Left renal cortex interstitium (tissue), 4 donors: Measurements from ENCODE around the gene NFATC2. TPM values are rescaled to one million over a fixed set of nuclear protein-coding genes. Genes with fewer than 3 reads are reported as not detected.
"Not testable (repeated sequence)": the region's sequence is repeated elsewhere in the genome, so short reads cannot be mapped to it uniquely, and the experiment has no call there.

Source experiments
- DNase-seq, 4 donors: peaks; one replicate each; pipeline ENCODE4 v3.0.0-alpha.2; 2013; ENCODE audit warnings: low read depth in 4 of 4, low spot score in 2 of 4, missing footprints in 1 of 4
- polyA plus RNA-seq, 4 donors: library from polyadenylated mRNA; unstranded; fragments of 120-200 nt; gene quantifications; one replicate each; pipeline ENCODE4 v1.2.1, GENCODE V29; 2013; ENCODE audit not compliant: insufficient read length in 4 of 4

NFATC2 gene
- polyA plus RNA-seq, 4 donors: 1.4 to 2.2 (median 2.0) TPM

DNA sequence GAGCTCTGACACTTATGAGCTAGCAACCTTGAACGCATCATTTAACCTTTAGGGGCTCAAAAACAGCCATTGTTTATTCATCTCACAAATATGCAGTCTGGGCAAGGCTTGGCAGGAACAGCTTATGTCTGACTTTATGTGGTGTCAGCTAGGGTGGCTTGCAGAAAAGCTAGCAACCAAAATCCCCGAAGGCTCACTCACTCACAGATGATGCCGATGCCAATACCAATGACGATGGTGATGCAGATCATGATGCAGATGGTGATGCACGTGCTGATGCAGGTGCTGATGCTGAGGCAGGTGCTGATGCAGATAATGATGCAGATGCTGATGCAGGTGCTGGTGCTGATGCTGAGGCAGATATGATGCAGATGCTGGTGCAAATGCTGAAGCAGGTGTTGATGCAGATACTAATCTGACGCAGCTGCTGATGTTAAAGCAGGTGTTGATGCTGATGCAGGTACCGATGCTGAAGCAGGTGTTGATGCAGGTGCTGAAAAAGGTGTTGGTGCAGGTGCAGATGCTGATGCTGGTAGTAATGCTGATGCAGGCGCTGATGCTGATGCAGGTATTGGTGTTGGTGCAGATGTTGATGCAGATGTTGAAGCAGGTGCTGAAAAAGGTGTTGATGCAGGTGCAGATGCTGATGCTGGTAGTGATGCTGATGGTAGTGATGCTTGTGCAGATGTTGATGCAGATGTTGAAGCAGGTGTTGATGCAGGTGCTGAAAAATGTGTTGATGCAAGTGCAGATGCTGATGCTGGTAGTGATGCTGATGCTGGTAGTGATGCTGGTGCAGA is 195.6 kb downstream of the NFATC2 start:
- no peak for DNase-seq

DNA sequence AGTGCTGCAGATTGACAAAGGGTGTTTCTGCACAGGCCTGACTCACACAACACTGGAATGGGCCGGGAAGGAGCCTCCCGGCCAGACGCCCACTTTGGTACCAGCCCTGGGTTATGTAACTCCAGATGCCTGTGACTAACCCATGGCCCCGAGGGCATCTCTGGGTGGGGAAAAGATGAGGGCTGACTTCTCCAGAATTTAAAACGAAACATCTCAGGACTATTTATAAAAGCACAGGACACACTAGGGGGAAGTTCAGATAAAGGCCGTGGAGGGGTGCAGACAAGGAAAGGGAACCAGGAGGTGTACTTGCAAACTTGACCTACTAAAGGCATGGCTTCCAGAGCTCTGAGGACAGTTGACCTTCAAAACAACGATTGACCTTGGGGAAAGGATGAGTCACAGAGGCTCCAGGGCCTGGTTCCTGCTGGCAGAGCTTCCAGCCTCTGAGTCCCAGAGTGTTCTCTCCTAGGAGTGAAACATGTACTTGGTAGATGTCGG is 196.9 kb downstream of the NFATC2 start:
- no peak for DNase-seq

DNA sequence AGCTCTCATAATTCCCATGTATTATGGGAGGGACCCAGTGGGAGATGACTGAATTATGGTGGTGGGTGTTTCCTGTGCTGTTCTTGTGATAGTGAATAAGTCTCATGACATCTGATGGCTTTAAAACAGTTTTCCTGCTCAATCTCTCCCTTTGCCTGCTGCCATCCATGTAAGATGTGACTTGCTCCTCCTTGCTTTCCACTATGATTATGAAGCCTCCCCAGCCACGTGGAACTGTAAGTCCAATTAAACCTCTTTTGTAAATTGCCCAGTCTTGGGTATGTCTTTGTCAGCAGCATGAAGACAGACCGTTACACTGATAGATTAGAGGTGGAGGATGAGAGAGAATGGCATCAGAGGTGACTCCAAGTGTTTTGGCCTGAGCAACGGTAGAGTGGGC is 198.7 kb downstream of the NFATC2 start:
- DNase-seq: not testable (repeated sequence)

DNA sequence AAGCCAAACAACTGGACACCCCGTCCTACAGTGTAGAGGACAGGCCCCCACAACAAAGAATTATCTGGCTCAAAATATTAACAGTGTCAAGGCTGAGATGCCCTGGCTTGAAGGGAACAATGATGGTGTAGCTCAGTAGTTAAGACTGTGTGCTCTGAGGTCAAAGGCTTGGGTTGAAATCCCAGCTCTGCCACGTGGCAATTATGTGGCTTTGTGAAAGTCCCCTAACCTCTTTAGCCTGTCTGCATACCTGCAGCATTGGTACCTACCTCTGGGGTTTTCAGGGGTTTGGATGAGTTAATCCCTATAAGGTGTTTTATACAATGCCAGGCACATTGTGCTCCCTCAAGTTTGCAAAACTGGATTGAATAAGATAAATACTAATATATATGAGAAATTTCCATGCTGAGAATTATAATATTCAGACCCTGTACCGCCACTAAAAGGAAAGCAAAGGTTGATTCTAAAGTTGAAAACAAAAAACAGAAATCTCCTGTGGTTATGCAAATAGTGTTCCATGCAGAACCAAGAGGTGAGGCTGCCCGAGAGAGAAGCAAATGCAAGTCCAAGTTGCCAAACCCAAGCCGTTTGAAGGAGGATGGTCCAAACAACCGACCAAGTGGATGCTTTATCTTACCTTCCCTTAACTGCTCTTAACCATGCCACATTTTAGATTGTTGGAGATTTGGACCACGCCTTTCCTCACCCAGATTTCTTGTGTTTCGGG is 199.8 kb downstream of the NFATC2 start:
- no peak for DNase-seq

DNA sequence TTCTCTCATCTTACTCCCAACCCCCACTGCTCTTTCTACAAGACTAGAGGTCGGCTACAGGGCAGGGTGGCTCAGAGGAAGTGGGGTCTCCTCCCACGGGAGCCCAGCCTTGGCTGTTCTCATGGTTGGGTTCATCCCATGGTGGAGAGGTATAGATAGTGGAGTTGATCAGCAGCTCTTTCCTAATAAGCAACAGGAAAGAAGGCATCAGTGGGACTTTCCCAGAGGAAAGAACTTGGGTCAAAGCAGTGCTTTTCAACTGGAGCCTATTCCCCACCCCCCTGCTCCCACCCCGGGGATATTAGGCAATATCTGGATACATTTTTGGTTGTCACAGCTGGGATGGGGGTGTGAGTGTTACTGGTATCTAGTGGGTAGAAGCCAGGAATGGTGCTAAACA is 200.9 kb downstream of the NFATC2 start:
- DNase-seq: no peak

GRCh38 chr20:51340451-51340840 is 202.1 kb downstream of the NFATC2 start:
- no peak for DNase-seq

- DNase-seq: no peak
Measured at GRCh38 chr20:51339721-51340450, 202.6 kb downstream of the NFATC2 start.

DNA sequence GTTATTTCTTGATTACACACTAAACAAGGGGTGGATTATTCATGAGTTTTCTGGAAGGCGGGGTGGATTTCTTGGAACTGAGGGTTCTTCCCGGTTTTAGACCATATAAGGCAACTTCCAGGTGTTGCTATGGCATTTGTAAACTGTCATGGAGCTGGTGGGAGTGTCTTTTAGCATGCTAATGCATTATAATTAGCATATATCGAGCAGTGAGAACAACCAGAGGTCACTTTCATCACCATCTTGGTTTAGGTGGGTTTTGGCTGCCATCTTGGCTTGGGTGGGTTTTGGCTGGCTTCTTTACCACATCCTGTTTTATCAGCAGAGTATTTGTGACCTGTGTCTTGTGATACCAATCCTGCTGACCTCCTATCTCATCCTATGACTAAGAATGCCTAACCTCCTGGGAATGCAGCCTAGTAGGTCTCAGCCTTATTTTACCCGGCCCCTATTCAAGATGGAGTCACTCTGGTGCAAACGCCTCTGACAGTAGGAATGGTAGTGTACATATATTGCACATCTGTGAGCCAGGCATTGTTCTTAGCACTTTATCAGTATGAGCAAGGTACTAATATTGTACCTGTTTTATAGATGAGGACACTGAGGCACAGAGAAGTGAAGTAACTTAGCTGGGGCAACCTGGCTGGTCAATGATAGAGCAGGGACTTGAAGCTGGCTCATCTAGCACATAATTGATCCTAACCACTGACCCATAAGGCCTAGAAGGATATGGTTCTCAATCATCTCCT is 203.7 kb downstream of the NFATC2 start:
- DNase-seq: no peak

DNA sequence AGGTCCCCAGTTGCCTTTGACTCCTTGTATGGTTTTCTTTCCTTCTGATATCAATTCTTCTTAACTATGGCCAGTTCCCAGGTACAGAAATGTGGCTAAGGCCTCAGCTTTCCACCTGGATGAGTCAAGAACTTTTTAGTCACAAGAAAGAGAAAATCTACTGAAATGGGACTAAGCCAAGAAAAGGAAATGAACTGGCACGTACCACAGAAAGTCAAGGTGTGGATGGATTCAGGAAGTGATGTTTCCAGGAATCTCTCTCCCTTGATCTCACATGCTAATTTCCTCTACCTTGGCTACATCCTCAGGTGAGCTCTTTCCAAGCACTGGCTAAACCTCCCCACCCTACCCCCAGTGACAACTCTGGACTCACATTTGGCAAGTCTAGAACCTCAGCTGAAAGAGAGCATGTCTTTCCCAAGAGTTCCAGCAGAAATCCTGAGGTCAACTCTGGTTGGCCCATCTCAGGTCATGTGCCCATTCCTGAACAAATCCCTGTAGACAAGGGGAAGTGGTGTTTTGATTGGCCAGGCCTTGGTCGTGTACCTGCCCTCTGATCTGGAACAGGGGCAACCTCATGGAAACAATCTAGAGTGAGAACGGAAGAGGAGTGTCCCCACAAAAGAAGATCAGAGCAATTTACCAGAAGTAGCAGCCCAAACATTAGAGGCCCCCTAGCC is 205.3 kb downstream of the NFATC2 start:
- no peak for DNase-seq

Other genes with a start within 250 kb of the NFATC2 start
- 10 to 100 TPM; 53.9 to 62.7 (median 57.5) TPM for gene ATP9A, start 225.7 kb upstream of the NFATC2 start, polyA plus RNA-seq